Measurements from ENCODE around the gene CHST8. TPM values are rescaled to one million over a fixed set of nuclear protein-coding genes. Genes with fewer than 3 reads are reported as not detected.

The CHST8 gene
- total RNA-seq, 1 donor from 2014 or later: not detected

GRCh38 chr19:33580645-33581037, 41.1 kb upstream of the CHST8 start:
- Histone ChIP-seq H3K4me3 (ENCODE audit: low read depth, low read length) (no peak overlapping the region), H3K36me3 (ENCODE audit: control insufficient read depth, insufficient read depth, low read length) (no peaks in the 10 kb centered on the region), H3K27me3 (ENCODE audit: control insufficient read depth, insufficient read depth, low read length) (no peaks in the 10 kb centered on the region)
- TF ChIP-seq CTCF (IDR thresholded peaks at IDR 0.05; ENCODE audit: insufficient read depth, low read length, poor library complexity, severe bottlenecking): no peak
- DNase-seq (ENCODE audit: low read depth): no peak

- TF ChIP-seq CTCF (IDR thresholded peaks at IDR 0.05; ENCODE audit: insufficient read depth, low read length, poor library complexity, severe bottlenecking): no peak
- Histone ChIP-seq H3K27me3 (ENCODE audit: control insufficient read depth, insufficient read depth, low read length) (no peaks in the 10 kb centered on the region), H3K36me3 (ENCODE audit: control insufficient read depth, insufficient read depth, low read length) (no peaks in the 10 kb centered on the region), H3K4me3 (ENCODE audit: low read depth, low read length) (no peak overlapping the region)
- no peak for DNase-seq (ENCODE audit: low read depth)
Measured at GRCh38 chr19:33582914-33583313, 38.8 kb upstream of the CHST8 start.

GRCh38 chr19:33587150-33587549, 34.6 kb upstream of the CHST8 start:
- TF ChIP-seq CTCF (IDR thresholded peaks at IDR 0.05; ENCODE audit: insufficient read depth, low read length, poor library complexity, severe bottlenecking): no peak
- H3K36me3 ChIP-seq (ENCODE audit: control insufficient read depth, insufficient read depth, low read length): no peaks in the 10 kb centered on the region
- no peak for DNase-seq (ENCODE audit: low read depth)
- no peaks in the 10 kb centered on the region for H3K27me3 ChIP-seq (ENCODE audit: control insufficient read depth, insufficient read depth, low read length)
- H3K4me3 ChIP-seq (ENCODE audit: low read depth, low read length): no peak overlapping the region

GRCh38 chr19:33590224-33590623, 31.5 kb upstream of the CHST8 start:
- H3K36me3 ChIP-seq (ENCODE audit: control insufficient read depth, insufficient read depth, low read length): no peaks in the 10 kb centered on the region
- no peaks in the 10 kb centered on the region for H3K27me3 ChIP-seq (ENCODE audit: control insufficient read depth, insufficient read depth, low read length)
- DNase-seq (ENCODE audit: low read depth): no peak
- no peak for TF ChIP-seq CTCF (IDR thresholded peaks at IDR 0.05; ENCODE audit: insufficient read depth, low read length, poor library complexity, severe bottlenecking)
- H3K4me3 ChIP-seq (ENCODE audit: low read depth, low read length): no peak overlapping the region

GRCh38 chr19:33595783-33596182, 26.0 kb upstream of the CHST8 start:
- H3K36me3 ChIP-seq (ENCODE audit: control insufficient read depth, insufficient read depth, low read length): no peaks in the 10 kb centered on the region
- H3K27me3 ChIP-seq (ENCODE audit: control insufficient read depth, insufficient read depth, low read length): no peaks in the 10 kb centered on the region
- H3K4me3 ChIP-seq (ENCODE audit: low read depth, low read length): no peak overlapping the region
- TF ChIP-seq CTCF (IDR thresholded peaks at IDR 0.05; ENCODE audit: insufficient read depth, low read length, poor library complexity, severe bottlenecking): no peak
- DNase-seq (ENCODE audit: low read depth): no peak

GRCh38 chr19:33601583-33601982, 20.2 kb upstream of the CHST8 start:
- Histone ChIP-seq H3K4me3 (ENCODE audit: low read depth, low read length) (no peak overlapping the region), H3K36me3 (ENCODE audit: control insufficient read depth, insufficient read depth, low read length) (no peaks in the 10 kb centered on the region), H3K27me3 (ENCODE audit: control insufficient read depth, insufficient read depth, low read length) (no peaks in the 10 kb centered on the region)
- DNase-seq (ENCODE audit: low read depth): no peak
- no peak for TF ChIP-seq CTCF (IDR thresholded peaks at IDR 0.05; ENCODE audit: insufficient read depth, low read length, poor library complexity, severe bottlenecking)

Data from kidney epithelial cell (primary cell).